HT-29 (cell line): ENCODE data around the gene CSMD2. TPM values are rescaled to one million over a fixed set of nuclear protein-coding genes. Genes with fewer than 3 reads are reported as not detected.

Experiments
- DNase-seq: peaks from one replicate; pipeline ENCODE4 v3.0.0-alpha.2; 2015; ENCODE audit warnings: low spot score
- total RNA-seq: library from RNA; depleted of rRNA; stranded (reverse); fragments of >200 nt; shearing (Covaris generic); gene quantifications from 2 replicates; pipeline ENCODE4 v1.2.3, GENCODE V29; 2014

Gene CSMD2
- total RNA-seq, 1 experiment from 2014 or later = not detected

- DNase-seq = no peak
Measured at GRCh38 chr1:33719771-33720670, 445.0 kb downstream of the CSMD2 start.

GRCh38 chr1:33719326-33719725 is 445.7 kb downstream of the CSMD2 start:
- no peak for DNase-seq

GRCh38 chr1:33718186-33718585 is 446.8 kb downstream of the CSMD2 start:
- DNase-seq = no peak

- DNase-seq = no peak
Measured at GRCh38 chr1:33716976-33717688, 447.9 kb downstream of the CSMD2 start.

GRCh38 chr1:33715195-33715811 is 449.7 kb downstream of the CSMD2 start:
- no peak for DNase-seq

GRCh38 chr1:33714421-33714820 is 450.6 kb downstream of the CSMD2 start:
- no peak for DNase-seq

GRCh38 chr1:33713058-33713877 is 451.8 kb downstream of the CSMD2 start:
- DNase-seq = no peak

- DNase-seq = no peak
Measured at GRCh38 chr1:33712186-33712585, 452.8 kb downstream of the CSMD2 start.

GRCh38 chr1:33711511-33711910 is 453.5 kb downstream of the CSMD2 start:
- no peak for DNase-seq

- DNase-seq = no peak
Measured at GRCh38 chr1:33710967-33711366, 454.1 kb downstream of the CSMD2 start.

- no peak for DNase-seq
Measured at GRCh38 chr1:33709783-33710718, 455.0 kb downstream of the CSMD2 start.

- no peak for DNase-seq
Measured at GRCh38 chr1:33709174-33709782, 455.8 kb downstream of the CSMD2 start.

GRCh38 chr1:33706634-33707255 is 458.3 kb downstream of the CSMD2 start:
- DNase-seq = no peak

- no peak for DNase-seq
Measured at GRCh38 chr1:33703464-33703863, 461.6 kb downstream of the CSMD2 start.

- no peak for DNase-seq
Measured at GRCh38 chr1:33698361-33699035, 466.5 kb downstream of the CSMD2 start.

GRCh38 chr1:33697816-33698215 is 467.2 kb downstream of the CSMD2 start:
- no peak for DNase-seq

- no peak for DNase-seq
Measured at GRCh38 chr1:33696962-33697361, 468.1 kb downstream of the CSMD2 start.

- no peak for DNase-seq
Measured at GRCh38 chr1:33696311-33696710, 468.7 kb downstream of the CSMD2 start.
